22Rv1 (cell line): ENCODE data around the gene CYTIP.

ENCODE experiments used
- H3K27ac ChIP-seq: fragments of 450-650 bp; 2 replicates; pipeline ENCODE4 v1.5.1; 2017
- CTCF ChIP-seq: fragments of 450-650 bp; IDR thresholded peaks from 2 replicates; pipeline ENCODE4 v1.5.1; 2017; ENCODE audit warnings: mild to moderate bottlenecking
- ZFX ChIP-seq: fragments of 450-650 bp; IDR thresholded peaks from 2 replicates; pipeline ENCODE4 v1.6.1; 2017; ENCODE audit warnings: antibody characterized with exemption, borderline replicate concordance

Gene CYTIP

GRCh38 chr2:157420771-157421323 is 23.0 kb downstream of the CYTIP start:
- TF ChIP-seq ZFX: no peak
- TF ChIP-seq CTCF: no peak
- no peak overlapping the region for H3K27ac ChIP-seq

GRCh38 chr2:157419031-157419575 is 24.8 kb downstream of the CYTIP start:
- H3K27ac ChIP-seq: no peak overlapping the region
- TF ChIP-seq ZFX: no peak
- TF ChIP-seq CTCF: no peak

GRCh38 chr2:157418239-157418641 is 25.6 kb downstream of the CYTIP start:
- TF ChIP-seq ZFX (no peak), CTCF (no peak)
- no peak overlapping the region for H3K27ac ChIP-seq

GRCh38 chr2:157415591-157416101 is 28.2 kb downstream of the CYTIP start:
- TF ChIP-seq ZFX: no peak
- TF ChIP-seq CTCF: no peak
- H3K27ac ChIP-seq: no peak overlapping the region

- no peak overlapping the region for H3K27ac ChIP-seq
- TF ChIP-seq CTCF (no peak), ZFX (no peak)
Observed at GRCh38 chr2:157414050-157414449, 29.8 kb downstream of the CYTIP start.

- no peak for TF ChIP-seq CTCF
- no peak for TF ChIP-seq ZFX
- no peak overlapping the region for H3K27ac ChIP-seq
Observed at GRCh38 chr2:157413326-157414035, 30.4 kb downstream of the CYTIP start.
